ENCODE data around the gene ANO10.
"Not testable (repeated sequence)": the region's sequence is repeated elsewhere in the genome, so short reads cannot be mapped to it uniquely, and the experiment has no call there.

Gene ANO10, protein sequence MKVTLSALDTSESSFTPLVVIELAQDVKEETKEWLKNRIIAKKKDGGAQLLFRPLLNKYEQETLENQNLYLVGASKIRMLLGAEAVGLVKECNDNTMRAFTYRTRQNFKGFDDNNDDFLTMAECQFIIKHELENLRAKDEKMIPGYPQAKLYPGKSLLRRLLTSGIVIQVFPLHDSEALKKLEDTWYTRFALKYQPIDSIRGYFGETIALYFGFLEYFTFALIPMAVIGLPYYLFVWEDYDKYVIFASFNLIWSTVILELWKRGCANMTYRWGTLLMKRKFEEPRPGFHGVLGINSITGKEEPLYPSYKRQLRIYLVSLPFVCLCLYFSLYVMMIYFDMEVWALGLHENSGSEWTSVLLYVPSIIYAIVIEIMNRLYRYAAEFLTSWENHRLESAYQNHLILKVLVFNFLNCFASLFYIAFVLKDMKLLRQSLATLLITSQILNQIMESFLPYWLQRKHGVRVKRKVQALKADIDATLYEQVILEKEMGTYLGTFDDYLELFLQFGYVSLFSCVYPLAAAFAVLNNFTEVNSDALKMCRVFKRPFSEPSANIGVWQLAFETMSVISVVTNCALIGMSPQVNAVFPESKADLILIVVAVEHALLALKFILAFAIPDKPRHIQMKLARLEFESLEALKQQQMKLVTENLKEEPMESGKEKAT

DNA sequence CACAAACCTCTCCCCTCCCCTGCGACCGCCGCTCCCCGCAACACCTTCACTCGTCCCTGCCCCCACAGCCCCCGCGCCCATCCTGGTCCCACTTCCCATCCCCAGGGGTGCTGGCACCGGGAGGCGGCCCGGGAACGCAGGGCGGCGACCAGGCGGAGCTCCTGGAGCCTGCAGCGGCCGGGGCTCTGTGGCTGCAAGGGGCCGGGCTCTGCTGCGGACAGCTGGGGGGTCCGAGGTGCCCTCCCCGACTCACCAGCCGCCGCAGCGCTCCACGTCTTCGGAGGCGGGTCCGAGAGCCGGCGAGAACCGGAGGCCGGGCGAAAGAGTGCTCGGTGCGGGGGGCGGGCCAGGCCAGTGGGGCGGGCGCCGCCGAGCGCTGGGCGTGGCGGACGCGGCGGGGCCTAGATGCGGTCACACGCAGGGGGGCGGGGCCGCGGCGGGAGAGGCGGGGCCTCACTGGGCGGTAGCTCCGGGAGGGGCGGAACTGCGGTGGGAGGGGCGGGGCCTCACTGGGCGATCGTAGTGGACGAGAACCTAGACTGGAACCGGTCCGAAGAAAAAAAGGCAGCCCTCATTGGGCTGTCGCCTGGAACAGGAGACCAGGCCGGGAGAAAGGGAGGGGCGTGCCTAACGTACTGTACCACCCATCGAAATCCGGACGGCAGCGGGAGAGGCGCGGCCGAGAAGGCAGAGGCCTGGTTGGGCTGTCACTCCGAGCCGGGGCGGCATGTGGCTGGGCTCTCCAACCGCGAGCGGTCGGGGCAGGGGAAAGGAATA, at the start of gene ANO10:
TSS of gene ANO10 (minus strand) at position 356 of the 777 bp plus-strand sequence. CDS start 16,159 bp downstream, outside the sequence.
- H3K4me3 ChIP-seq (ENCODE audit: insufficient read length, low read depth), result peak within 1 kb of the TSS; percentile 85
- peak; percentile 97 for DNase-seq (ENCODE audit: low read depth, low spot score)
- H3K27me3 ChIP-seq (ENCODE audit: insufficient read depth, insufficient read length), result peaks cover 4% of the 10 kb centered on the region
- peak within 1 kb of the TSS; percentile 89 for H3K9ac ChIP-seq (ENCODE audit: insufficient read length, low read depth)
- peaks cover 2% of the 10 kb centered on the region for H3K4me1 ChIP-seq (ENCODE audit: insufficient read depth, insufficient read length)
- H3K9me3 ChIP-seq (ENCODE audit: insufficient read depth, low read length), result no peaks in the 10 kb centered on the region
- peaks cover 7% of the 10 kb centered on the region for H3K36me3 ChIP-seq (ENCODE audit: insufficient read depth, insufficient read length, low read length)
- TF ChIP-seq SUZ12 (IDR thresholded peaks at IDR 0.05; ENCODE audit: extremely low read depth, insufficient read depth, insufficient read length), result no peak
- TF ChIP-seq ZNF274 (IDR thresholded peaks at IDR 0.05; ENCODE audit: low read depth, low read length), result no peak
- no peak for TF ChIP-seq YY1 (IDR thresholded peaks at IDR 0.05; ENCODE audit: insufficient read depth, insufficient read length)

DNA sequence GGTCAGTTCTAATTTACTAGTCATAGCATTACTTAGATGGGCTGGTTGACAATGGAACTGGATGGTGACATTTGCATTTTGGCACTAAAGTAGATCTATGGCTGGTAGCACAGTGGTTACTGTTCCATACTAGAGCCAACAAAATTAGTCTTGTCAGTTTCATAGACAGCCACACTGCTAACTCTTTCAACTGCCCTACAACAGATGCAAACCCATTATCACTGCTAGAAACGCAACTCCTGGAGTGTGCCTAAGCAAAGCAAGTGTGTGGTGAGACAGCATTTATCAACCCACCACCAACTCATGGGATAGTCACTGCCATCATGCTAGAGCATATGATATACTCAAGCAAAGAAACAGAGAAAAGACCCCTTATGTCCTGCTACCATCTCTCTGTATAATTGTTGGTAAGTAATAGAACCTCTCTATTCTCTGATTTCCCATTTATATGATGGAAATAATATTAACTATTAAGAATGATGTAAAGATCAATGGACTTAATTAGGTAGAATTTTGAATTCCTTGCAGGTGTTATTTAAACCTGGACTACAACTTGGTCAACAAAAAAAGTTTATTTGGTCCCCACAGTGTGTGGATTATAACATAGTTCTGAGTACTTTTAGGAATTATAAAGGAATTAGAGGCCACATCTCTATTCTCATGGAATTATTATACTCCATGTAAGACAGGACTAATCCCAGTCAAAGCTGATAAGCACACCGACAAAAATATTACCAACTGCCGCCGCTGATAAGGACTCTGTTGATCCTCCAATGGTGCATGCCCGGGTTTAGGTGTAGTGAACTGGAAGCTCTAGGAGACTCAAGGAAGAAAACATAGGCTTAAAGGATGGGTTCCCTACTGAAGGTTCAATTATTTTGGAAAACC, 49.1 kb upstream of the ANO10 start:
- Histone ChIP-seq H3K9me3 (ENCODE audit: insufficient read depth, low read length) (no peaks in the 10 kb centered on the region), H3K4me3 (ENCODE audit: insufficient read length, low read depth) (no peak overlapping the region), H3K36me3 (ENCODE audit: insufficient read depth, insufficient read length, low read length) (no peaks in the 10 kb centered on the region), H3K4me1 (ENCODE audit: insufficient read depth, insufficient read length) (no peaks in the 10 kb centered on the region), H3K27me3 (ENCODE audit: insufficient read depth, insufficient read length) (no peaks in the 10 kb centered on the region), H3K9ac (ENCODE audit: insufficient read length, low read depth) (no peak overlapping the region)
- TF ChIP-seq YY1 (IDR thresholded peaks at IDR 0.05; ENCODE audit: insufficient read depth, insufficient read length) (no peak), SUZ12 (IDR thresholded peaks at IDR 0.05; ENCODE audit: extremely low read depth, insufficient read depth, insufficient read length) (no peak), ZNF274 (IDR thresholded peaks at IDR 0.05; ENCODE audit: low read depth, low read length) (no peak)
- DNase-seq (ENCODE audit: low read depth, low spot score), result no peak

- H3K9ac ChIP-seq (ENCODE audit: insufficient read length, low read depth); H3K9me3 ChIP-seq (ENCODE audit: insufficient read depth, low read length); H3K4me3 ChIP-seq (ENCODE audit: insufficient read length, low read depth); H3K36me3 ChIP-seq (ENCODE audit: insufficient read depth, insufficient read length, low read length); H3K4me1 ChIP-seq (ENCODE audit: insufficient read depth, insufficient read length); H3K27me3 ChIP-seq (ENCODE audit: insufficient read depth, insufficient read length); DNase-seq (ENCODE audit: low read depth, low spot score): not testable (repeated sequence)
Measured at GRCh38 chr3:43665011-43665410, 43.2 kb upstream of the ANO10 start.

DNA sequence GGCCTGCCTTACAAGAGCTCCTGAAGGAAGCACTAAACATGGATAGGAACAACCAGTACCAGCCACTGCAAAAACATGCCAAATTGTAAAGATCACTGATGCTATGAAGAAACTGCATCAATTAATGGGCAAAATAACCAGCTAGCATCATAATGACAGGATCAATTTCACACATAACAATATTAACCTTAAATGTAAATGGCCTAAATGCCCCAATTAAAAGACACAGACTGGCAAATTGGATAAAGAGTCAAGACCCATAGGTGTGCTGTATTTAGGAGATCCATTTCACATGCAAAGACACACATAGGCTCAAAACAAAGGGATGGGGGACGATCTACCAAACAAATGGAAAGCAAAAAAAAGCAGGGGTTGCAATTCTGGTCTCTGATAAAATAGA, 39.6 kb upstream of the ANO10 start:
- H3K9ac ChIP-seq (ENCODE audit: insufficient read length, low read depth); H3K36me3 ChIP-seq (ENCODE audit: insufficient read depth, insufficient read length, low read length); DNase-seq (ENCODE audit: low read depth, low spot score); H3K4me1 ChIP-seq (ENCODE audit: insufficient read depth, insufficient read length); H3K27me3 ChIP-seq (ENCODE audit: insufficient read depth, insufficient read length); H3K4me3 ChIP-seq (ENCODE audit: insufficient read length, low read depth): not testable (repeated sequence)
- peaks cover 11% of the 10 kb centered on the region; the same call in 1 of the 2 replicates for H3K9me3 ChIP-seq (ENCODE audit: insufficient read depth, low read length)

GRCh38 chr3:43659250-43659880, 37.6 kb upstream of the ANO10 start:
- Histone ChIP-seq H3K36me3 (ENCODE audit: insufficient read depth, insufficient read length, low read length) (no peaks in the 10 kb centered on the region), H3K4me3 (ENCODE audit: insufficient read length, low read depth) (no peak overlapping the region), H3K9me3 (ENCODE audit: insufficient read depth, low read length) (peaks cover 11% of the 10 kb centered on the region; the same call in 1 of the 2 replicates), H3K4me1 (ENCODE audit: insufficient read depth, insufficient read length) (no peaks in the 10 kb centered on the region), H3K9ac (ENCODE audit: insufficient read length, low read depth) (no peak overlapping the region), H3K27me3 (ENCODE audit: insufficient read depth, insufficient read length) (no peaks in the 10 kb centered on the region)
- DNase-seq (ENCODE audit: low read depth, low spot score), result peak; percentile 58
- peak; percentile 9 for TF ChIP-seq YY1 (IDR thresholded peaks at IDR 0.05; ENCODE audit: insufficient read depth, insufficient read length)
- TF ChIP-seq SUZ12 (IDR thresholded peaks at IDR 0.05; ENCODE audit: extremely low read depth, insufficient read depth, insufficient read length), result no peak

GRCh38 chr3:43656390-43656789, 34.6 kb upstream of the ANO10 start:
- H3K4me1 ChIP-seq (ENCODE audit: insufficient read depth, insufficient read length); H3K36me3 ChIP-seq (ENCODE audit: insufficient read depth, insufficient read length, low read length); DNase-seq (ENCODE audit: low read depth, low spot score); H3K27me3 ChIP-seq (ENCODE audit: insufficient read depth, insufficient read length); H3K9ac ChIP-seq (ENCODE audit: insufficient read length, low read depth); H3K4me3 ChIP-seq (ENCODE audit: insufficient read length, low read depth): not testable (repeated sequence)
- H3K9me3 ChIP-seq (ENCODE audit: insufficient read depth, low read length), result peaks cover 11% of the 10 kb centered on the region; the same call in 1 of the 2 replicates

Data from NT2/D1 (cell line).